Kidney epithelial cell (primary cell): ENCODE measurements around the gene PPIE. TPM values are rescaled to one million over a fixed set of nuclear protein-coding genes. Genes with fewer than 3 reads are reported as not detected.

Source experiments
- DNase-seq: peaks from one replicate; pipeline ENCODE4 v3.0.0-alpha.2; 2010; ENCODE audit warnings: low read depth
- H3K27me3 ChIP-seq: 2 replicates; pipeline ENCODE4 v1.6.0; 2011; ENCODE audit warnings: low read length; ENCODE audit not compliant: control insufficient read depth, insufficient read depth
- H3K36me3 ChIP-seq: 2 replicates; pipeline ENCODE4 v1.5.1; 2011; ENCODE audit warnings: low read length; ENCODE audit not compliant: control insufficient read depth, insufficient read depth
- H3K4me3 ChIP-seq: 2 replicates; pipeline ENCODE4 v1.5.1; 2011; ENCODE audit warnings: low read depth, mild to moderate bottlenecking, control low read depth, low read length
- CTCF ChIP-seq: IDR thresholded peaks from 2 replicates; pipeline ENCODE4 v1.5.1; 2011; ENCODE audit warnings: mild to moderate bottlenecking, moderate library complexity, low read length, control low read depth, inconsistent platforms; ENCODE audit not compliant: insufficient read depth, poor library complexity, severe bottlenecking
- total RNA-seq: library from RNA; depleted of rRNA; stranded (reverse); fragments of >200 nt; gene quantifications from 2 replicates; pipeline ENCODE4 v1.2.3, GENCODE V29; 2015

The PPIE gene
- total RNA-seq, 1 donor from 2014 or later = 58.2 TPM

- no peak for TF ChIP-seq CTCF
- Histone ChIP-seq H3K36me3 (peaks cover 4% of the 10 kb centered on the region), H3K27me3 (no peaks in the 10 kb centered on the region), H3K4me3 (no peak overlapping the region)
- no peak for DNase-seq
Measured at GRCh38 chr1:39754026-39754570, 15.4 kb downstream of the PPIE start.

GRCh38 chr1:39754906-39755504 lies 16.3 kb downstream of the PPIE start:
- Histone ChIP-seq H3K36me3 (peaks cover 4% of the 10 kb centered on the region), H3K27me3 (no peaks in the 10 kb centered on the region), H3K4me3 (no peak overlapping the region)
- no peak for DNase-seq
- TF ChIP-seq CTCF = no peak

GRCh38 chr1:39755965-39756659 lies 17.4 kb downstream of the PPIE start:
- Histone ChIP-seq H3K27me3 (no peaks in the 10 kb centered on the region), H3K4me3 (no peak overlapping the region), H3K36me3 (peaks cover 4% of the 10 kb centered on the region)
- no peak for DNase-seq
- no peak for TF ChIP-seq CTCF

- Histone ChIP-seq H3K27me3 (no peaks in the 10 kb centered on the region), H3K36me3 (peaks cover 1% of the 10 kb centered on the region)
- TF ChIP-seq CTCF = no peak
Measured at GRCh38 chr1:39757501-39757900, 18.8 kb downstream of the PPIE start.

GRCh38 chr1:39758556-39759435 lies 20.1 kb downstream of the PPIE start:
- DNase-seq = no peak
- H3K27me3 ChIP-seq = no peaks in the 10 kb centered on the region
- TF ChIP-seq CTCF = no peak
- no peak overlapping the region for H3K4me3 ChIP-seq
- no peaks in the 10 kb centered on the region for H3K36me3 ChIP-seq

More at GRCh38 chr1:39757501-39757900, 18.8 kb downstream of the PPIE start:
- no peak for DNase-seq
- H3K4me3 ChIP-seq = no peak overlapping the region
